Activated CD8-positive, alpha-beta memory T cell treated with anti-CD3 and anti-CD28 coated beads, Interleukin-2, amount 50 U/mL, for 4 hours (primary cell): ENCODE results near the gene PCYOX1L.

Experiments used
- DNase-seq: peaks from one replicate; pipeline ENCODE4 v3.0.0-alpha.2; 2020

Gene PCYOX1L

GRCh38 chr5:149409268-149409948, 51.6 kb downstream of the PCYOX1L start:
- no peak for DNase-seq

GRCh38 chr5:149410071-149410470, 52.2 kb downstream of the PCYOX1L start:
- DNase-seq: no peak

DNA sequence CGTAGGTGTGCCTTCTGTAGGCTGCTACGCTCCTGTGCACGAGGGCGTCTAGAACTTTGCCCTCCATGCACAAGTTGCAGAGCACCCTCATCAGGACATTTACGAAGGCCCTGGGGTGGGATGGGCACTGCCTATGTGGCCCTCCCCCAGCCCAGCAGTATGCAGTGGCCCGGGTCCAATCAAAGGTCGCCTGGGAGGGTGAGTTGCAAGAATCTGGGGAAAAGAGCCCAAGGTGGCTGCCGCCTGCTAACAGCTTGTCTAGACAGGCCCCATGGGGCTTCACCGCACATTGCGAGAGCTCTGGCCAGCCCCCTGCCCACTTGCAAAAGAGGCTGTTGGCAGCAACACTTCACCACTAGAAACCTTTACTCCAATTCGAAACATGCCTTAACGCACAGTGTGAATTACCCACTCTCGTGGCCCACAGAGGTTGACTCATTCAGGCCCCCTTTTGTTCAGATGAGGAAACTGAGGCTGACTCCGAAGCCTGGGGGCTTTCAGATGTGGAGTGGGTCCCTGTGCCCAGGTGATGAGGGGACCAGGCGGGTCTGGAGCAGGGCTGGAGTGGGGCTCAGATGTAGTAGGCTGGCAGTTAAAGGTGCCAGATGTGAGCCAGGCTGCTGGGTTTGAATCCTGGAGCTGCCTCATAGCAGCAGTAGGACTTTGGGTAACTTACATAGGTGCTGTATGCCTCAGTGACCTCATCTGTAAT, 53.0 kb downstream of the PCYOX1L start:
- DNase-seq: no peak

GRCh38 chr5:149411738-149412519, 54.1 kb downstream of the PCYOX1L start:
- no peak for DNase-seq

DNA sequence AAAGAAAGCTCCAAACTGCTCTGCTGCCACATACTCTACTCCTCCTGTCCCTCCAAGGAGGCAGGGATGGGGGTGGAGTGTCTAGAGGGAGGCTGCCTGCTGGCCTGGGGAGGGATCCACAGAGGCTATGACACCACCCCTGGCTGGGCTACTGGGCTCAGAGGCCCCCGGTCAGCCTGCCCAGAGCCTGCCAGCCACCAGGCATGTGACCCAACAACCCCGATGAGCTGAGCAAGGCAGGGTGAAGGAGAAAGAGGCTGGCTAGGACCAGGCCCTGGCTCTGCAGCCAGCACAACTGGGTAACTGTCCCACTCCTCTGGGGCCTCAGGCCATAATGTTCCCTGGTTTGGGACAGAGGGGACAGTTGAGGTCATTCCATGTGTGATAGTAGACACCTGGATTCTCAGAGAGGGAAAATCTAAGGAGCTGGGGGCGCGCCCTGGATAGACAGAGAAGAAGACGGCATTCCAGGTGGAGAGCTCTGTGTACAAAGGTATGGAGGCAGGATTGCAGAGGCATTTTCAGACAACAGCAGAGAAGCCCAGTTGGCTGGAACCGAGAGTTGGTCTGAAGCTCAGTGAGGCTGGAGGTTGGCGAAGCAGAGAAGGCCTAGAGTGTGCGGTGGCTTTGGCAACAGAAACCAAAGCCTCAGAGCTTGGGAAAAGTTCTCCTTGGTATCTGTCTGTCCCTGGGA, 55.1 kb downstream of the PCYOX1L start:
- DNase-seq: no peak

- DNase-seq: no peak
Observed at GRCh38 chr5:149413477-149414210, 55.8 kb downstream of the PCYOX1L start.

DNA sequence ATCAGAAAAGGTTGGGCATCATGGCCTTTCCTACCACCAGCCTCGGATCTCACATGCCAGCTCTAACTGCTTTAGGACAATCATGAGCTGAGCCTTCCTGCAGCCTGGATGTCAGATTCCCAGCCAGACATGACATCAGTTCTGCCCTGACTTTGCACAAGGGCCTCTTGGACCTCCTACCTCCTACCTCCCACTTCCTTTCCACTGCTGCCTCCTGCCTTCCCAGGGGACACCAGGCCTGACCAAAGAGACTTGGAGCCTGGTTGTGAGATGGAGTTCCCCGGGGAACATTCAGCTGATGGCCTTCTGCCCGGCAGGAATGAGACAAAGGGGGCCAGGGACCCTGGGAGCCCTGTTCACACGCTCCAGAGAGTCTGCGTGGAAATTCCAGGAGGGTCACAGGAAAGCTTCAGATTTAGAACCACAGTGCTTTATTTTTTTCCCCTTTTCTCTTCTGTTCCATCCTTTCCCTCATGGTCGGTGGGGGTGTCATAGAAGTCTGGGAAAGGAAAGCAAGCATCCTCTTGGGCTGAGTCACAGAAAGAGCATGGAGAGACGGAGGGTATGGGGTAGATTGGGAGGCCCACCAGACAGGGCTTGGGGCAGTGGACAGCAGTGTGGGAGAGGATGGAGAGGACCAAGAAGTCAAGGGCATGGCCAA, 56.7 kb downstream of the PCYOX1L start:
- DNase-seq: no peak

GRCh38 chr5:149415066-149415967, 57.5 kb downstream of the PCYOX1L start:
- DNase-seq: no peak

DNA sequence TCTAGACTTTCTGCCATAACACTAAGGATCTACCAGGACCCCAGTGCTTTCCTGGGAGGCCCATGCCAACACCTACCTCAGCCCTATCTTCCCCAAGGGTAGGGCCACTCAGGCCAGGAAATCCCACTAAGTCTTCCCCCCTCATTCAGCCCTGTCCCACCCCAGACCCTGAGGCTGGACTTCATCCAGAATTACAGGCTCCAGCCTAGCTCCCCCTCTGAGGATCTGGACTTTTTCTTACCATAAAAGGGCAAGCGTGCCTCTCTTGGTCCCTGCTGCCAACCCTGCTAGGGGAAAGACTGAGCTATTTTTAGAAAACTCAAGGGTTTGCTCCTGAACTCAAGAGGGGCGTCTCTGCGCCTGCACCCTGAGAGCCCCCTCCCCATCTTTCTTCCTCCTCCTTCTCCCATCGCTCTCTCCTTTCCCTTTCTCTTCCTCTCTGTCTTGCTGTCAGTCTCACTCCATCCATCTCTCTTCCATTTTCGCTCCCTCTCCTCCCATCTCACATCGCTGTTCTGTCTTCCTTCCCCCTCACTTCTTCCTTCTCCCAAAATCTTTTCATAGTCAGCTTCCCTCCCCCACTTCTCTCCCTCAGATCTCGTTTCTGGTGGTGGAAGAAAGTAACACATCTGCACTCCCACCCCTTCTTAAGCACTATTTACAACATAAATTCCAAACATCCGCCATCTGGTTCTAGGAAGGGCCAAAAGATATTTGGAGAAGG, 59.3 kb downstream of the PCYOX1L start:
- DNase-seq: no peak

- no peak for DNase-seq
Observed at GRCh38 chr5:149417711-149418368, 60.0 kb downstream of the PCYOX1L start.

- DNase-seq: no peak
Observed at GRCh38 chr5:149418910-149419531, 61.2 kb downstream of the PCYOX1L start.
